ENCODE data around the gene CMTM4. TPM values are rescaled to one million over a fixed set of nuclear protein-coding genes. Genes with fewer than 3 reads are reported as not detected.
"Not testable (repeated sequence)": the region's sequence is repeated elsewhere in the genome, so short reads cannot be mapped to it uniquely, and the experiment has no call there.

CMTM4 gene
- total RNA-seq, 1 experiment from 2014 or later = 0.71 TPM

GRCh38 chr16:66637806-66638205 lies 58.7 kb downstream of the CMTM4 start:
- no peak for DNase-seq
- H4K20me1 ChIP-seq (ENCODE audit: insufficient read depth, low read depth, low read length) = no peaks in the 10 kb centered on the region
- H3K9me2 ChIP-seq (replicated peaks; ENCODE audit: insufficient read depth, low read length) = no peaks in the 10 kb centered on the region
- H3K27ac ChIP-seq (ENCODE audit: low read length) = no peak overlapping the region
- H3K4me1 ChIP-seq (ENCODE audit: low read length) = no peaks in the 10 kb centered on the region
- no peaks in the 10 kb centered on the region for H3K27me3 ChIP-seq (ENCODE audit: low read length)
- H3K79me2 ChIP-seq (ENCODE audit: low read length) = no peaks in the 10 kb centered on the region
- H2AFZ ChIP-seq (ENCODE audit: low read length) = no peak overlapping the region
- no peak overlapping the region for H3K9ac ChIP-seq (ENCODE audit: low read length)
- H3K4me2 ChIP-seq (ENCODE audit: low read depth, low read length, poor library complexity, severe bottlenecking) = no peak overlapping the region
- H3K9me3 ChIP-seq (ENCODE audit: low read length) = no peaks in the 10 kb centered on the region
- no peaks in the 10 kb centered on the region for H3K36me3 ChIP-seq (ENCODE audit: insufficient read depth, low read length)
- H3K4me3 ChIP-seq (ENCODE audit: low read length) = no peak overlapping the region

- no peaks in the 10 kb centered on the region for H4K20me1 ChIP-seq (ENCODE audit: insufficient read depth, low read depth, low read length)
- no peaks in the 10 kb centered on the region for H3K36me3 ChIP-seq (ENCODE audit: insufficient read depth, low read length)
- H3K27ac ChIP-seq (ENCODE audit: low read length) = no peak overlapping the region
- no peaks in the 10 kb centered on the region for H3K9me2 ChIP-seq (replicated peaks; ENCODE audit: insufficient read depth, low read length)
- no peaks in the 10 kb centered on the region for H3K79me2 ChIP-seq (ENCODE audit: low read length)
- no peak overlapping the region for H3K4me2 ChIP-seq (ENCODE audit: low read depth, low read length, poor library complexity, severe bottlenecking)
- DNase-seq = no peak
- H3K27me3 ChIP-seq (ENCODE audit: low read length) = no peaks in the 10 kb centered on the region
- no peak overlapping the region for H3K4me3 ChIP-seq (ENCODE audit: low read length)
- no peaks in the 10 kb centered on the region for H3K4me1 ChIP-seq (ENCODE audit: low read length)
- H3K9me3 ChIP-seq (ENCODE audit: low read length) = no peaks in the 10 kb centered on the region
- H3K9ac ChIP-seq (ENCODE audit: low read length) = no peak overlapping the region
- H2AFZ ChIP-seq (ENCODE audit: low read length) = no peak overlapping the region
Observed at GRCh38 chr16:66636199-66636598, 60.3 kb downstream of the CMTM4 start.

DNA sequence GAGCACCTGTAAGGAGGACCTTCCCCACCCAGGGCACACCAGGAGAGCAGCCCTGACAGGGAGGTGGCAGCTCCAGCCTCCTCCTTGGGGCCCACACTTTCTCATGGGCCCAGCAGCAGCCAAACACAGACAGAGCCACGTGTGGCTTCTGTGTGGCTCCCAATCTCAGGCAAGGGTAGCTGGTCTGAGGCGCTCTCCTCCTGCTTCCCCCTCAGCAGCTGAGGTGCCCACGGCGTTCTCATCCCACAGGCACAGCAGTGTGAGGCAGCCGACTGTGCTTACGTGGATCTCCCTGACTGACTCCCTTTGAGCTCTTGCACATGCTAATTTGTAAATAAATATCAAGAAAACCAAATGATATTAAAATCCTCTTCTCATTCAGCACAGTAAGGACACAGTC lies 61.1 kb downstream of the CMTM4 start:
- H3K36me3 ChIP-seq (ENCODE audit: insufficient read depth, low read length) = no peaks in the 10 kb centered on the region
- H3K27me3 ChIP-seq (ENCODE audit: low read length) = no peaks in the 10 kb centered on the region
- no peaks in the 10 kb centered on the region for H4K20me1 ChIP-seq (ENCODE audit: insufficient read depth, low read depth, low read length)
- no peak overlapping the region for H3K9ac ChIP-seq (ENCODE audit: low read length)
- no peak overlapping the region for H3K4me3 ChIP-seq (ENCODE audit: low read length)
- no peak overlapping the region for H2AFZ ChIP-seq (ENCODE audit: low read length)
- H3K9me3 ChIP-seq (ENCODE audit: low read length) = no peaks in the 10 kb centered on the region
- no peaks in the 10 kb centered on the region for H3K9me2 ChIP-seq (replicated peaks; ENCODE audit: insufficient read depth, low read length)
- no peaks in the 10 kb centered on the region for H3K79me2 ChIP-seq (ENCODE audit: low read length)
- H3K4me2 ChIP-seq (ENCODE audit: low read depth, low read length, poor library complexity, severe bottlenecking) = no peak overlapping the region
- no peak overlapping the region for H3K27ac ChIP-seq (ENCODE audit: low read length)
- no peak for DNase-seq
- H3K4me1 ChIP-seq (ENCODE audit: low read length) = no peaks in the 10 kb centered on the region

GRCh38 chr16:66634527-66635196 lies 61.9 kb downstream of the CMTM4 start:
- H3K27ac ChIP-seq (ENCODE audit: low read length) = no peak overlapping the region
- H3K9me2 ChIP-seq (replicated peaks; ENCODE audit: insufficient read depth, low read length) = no peaks in the 10 kb centered on the region
- no peaks in the 10 kb centered on the region for H3K36me3 ChIP-seq (ENCODE audit: insufficient read depth, low read length)
- H3K27me3 ChIP-seq (ENCODE audit: low read length) = no peaks in the 10 kb centered on the region
- no peak overlapping the region for H3K4me3 ChIP-seq (ENCODE audit: low read length)
- H3K79me2 ChIP-seq (ENCODE audit: low read length) = no peaks in the 10 kb centered on the region
- no peak overlapping the region for H2AFZ ChIP-seq (ENCODE audit: low read length)
- H3K4me1 ChIP-seq (ENCODE audit: low read length) = no peaks in the 10 kb centered on the region
- no peaks in the 10 kb centered on the region for H4K20me1 ChIP-seq (ENCODE audit: insufficient read depth, low read depth, low read length)
- no peak overlapping the region for H3K9ac ChIP-seq (ENCODE audit: low read length)
- no peak for DNase-seq
- H3K9me3 ChIP-seq (ENCODE audit: low read length) = no peaks in the 10 kb centered on the region
- no peak overlapping the region for H3K4me2 ChIP-seq (ENCODE audit: low read depth, low read length, poor library complexity, severe bottlenecking)

- not testable (repeated sequence) for H3K9ac ChIP-seq (ENCODE audit: low read length); H3K27ac ChIP-seq (ENCODE audit: low read length); DNase-seq; H3K4me2 ChIP-seq (ENCODE audit: low read depth, low read length, poor library complexity, severe bottlenecking); H3K9me2 ChIP-seq (replicated peaks; ENCODE audit: insufficient read depth, low read length); H3K27me3 ChIP-seq (ENCODE audit: low read length); H3K9me3 ChIP-seq (ENCODE audit: low read length); H3K4me3 ChIP-seq (ENCODE audit: low read length); H3K36me3 ChIP-seq (ENCODE audit: insufficient read depth, low read length); H2AFZ ChIP-seq (ENCODE audit: low read length); H3K4me1 ChIP-seq (ENCODE audit: low read length); H4K20me1 ChIP-seq (ENCODE audit: insufficient read depth, low read depth, low read length); H3K79me2 ChIP-seq (ENCODE audit: low read length)
Observed at GRCh38 chr16:66631558-66631957, 65.0 kb downstream of the CMTM4 start.

DNA sequence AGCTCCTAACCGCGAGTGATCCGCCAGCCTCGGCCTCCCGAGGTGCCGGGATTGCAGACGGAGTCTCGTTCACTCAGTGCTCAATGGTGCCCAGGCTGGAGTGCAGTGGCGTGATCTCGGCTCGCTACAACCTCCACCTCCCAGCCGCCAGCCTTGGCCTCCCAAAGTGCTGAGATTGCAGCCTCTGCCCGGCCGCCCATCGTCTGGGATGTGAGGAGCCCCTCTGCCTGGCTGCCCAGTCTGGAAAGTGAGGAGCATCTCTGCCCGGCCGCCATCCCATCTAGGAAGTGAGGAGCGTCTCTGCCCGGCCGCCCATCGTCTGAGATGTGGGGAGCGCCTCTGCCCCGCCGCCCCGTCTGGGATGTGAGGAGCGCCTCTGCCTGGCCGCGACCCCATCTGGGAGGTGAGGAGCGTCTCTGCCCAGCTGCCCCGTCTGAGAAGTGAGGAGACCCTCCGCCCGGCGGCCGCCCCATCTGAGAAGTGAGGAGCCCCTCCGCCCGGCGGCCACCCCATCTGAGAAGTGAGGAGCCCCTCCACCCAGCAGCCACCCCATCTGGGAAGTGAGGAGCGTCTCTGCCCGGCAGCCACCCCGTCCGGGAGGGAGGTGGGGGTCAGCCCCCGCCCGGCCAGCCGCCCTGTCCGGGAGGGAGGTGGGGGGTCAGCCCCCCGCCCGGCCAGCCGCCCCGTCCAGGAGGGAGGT lies 65.8 kb downstream of the CMTM4 start:
- H3K4me2 ChIP-seq (ENCODE audit: low read depth, low read length, poor library complexity, severe bottlenecking); H3K9me3 ChIP-seq (ENCODE audit: low read length); H3K9ac ChIP-seq (ENCODE audit: low read length); H3K4me3 ChIP-seq (ENCODE audit: low read length); H4K20me1 ChIP-seq (ENCODE audit: insufficient read depth, low read depth, low read length); H3K4me1 ChIP-seq (ENCODE audit: low read length); H3K79me2 ChIP-seq (ENCODE audit: low read length); H3K36me3 ChIP-seq (ENCODE audit: insufficient read depth, low read length); DNase-seq; H3K27me3 ChIP-seq (ENCODE audit: low read length); H2AFZ ChIP-seq (ENCODE audit: low read length); H3K27ac ChIP-seq (ENCODE audit: low read length); H3K9me2 ChIP-seq (replicated peaks; ENCODE audit: insufficient read depth, low read length): not testable (repeated sequence)

DNA sequence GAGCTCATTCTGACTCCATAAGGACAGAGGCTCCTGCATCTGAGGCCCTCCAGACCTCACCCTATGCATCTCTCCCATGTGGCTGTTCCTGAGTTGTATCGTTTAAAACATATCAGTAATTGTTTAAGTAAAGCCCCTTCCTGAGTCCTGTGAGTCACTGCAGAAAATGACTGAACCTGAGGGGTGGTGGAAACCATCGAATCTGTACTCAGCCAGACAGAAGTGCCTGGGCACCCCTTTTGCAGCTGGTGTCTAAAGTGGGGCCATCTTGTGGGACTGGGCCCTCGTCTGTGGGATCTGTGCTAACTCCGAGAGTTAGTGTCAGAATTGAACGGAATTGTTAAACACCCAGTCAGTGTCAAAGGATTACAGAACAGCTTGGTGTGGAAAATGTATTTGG lies 66.7 kb downstream of the CMTM4 start:
- Histone ChIP-seq H2AFZ (ENCODE audit: low read length) (no peak overlapping the region), H3K9me3 (ENCODE audit: low read length) (no peaks in the 10 kb centered on the region), H3K4me3 (ENCODE audit: low read length) (no peak overlapping the region), H3K36me3 (ENCODE audit: insufficient read depth, low read length) (no peaks in the 10 kb centered on the region), H3K27ac (ENCODE audit: low read length) (no peak overlapping the region), H3K79me2 (ENCODE audit: low read length) (no peaks in the 10 kb centered on the region), H3K27me3 (ENCODE audit: low read length) (no peaks in the 10 kb centered on the region), H3K4me2 (ENCODE audit: low read depth, low read length, poor library complexity, severe bottlenecking) (no peak overlapping the region), H3K9ac (ENCODE audit: low read length) (no peak overlapping the region), H4K20me1 (ENCODE audit: insufficient read depth, low read depth, low read length) (no peaks in the 10 kb centered on the region), H3K9me2 (replicated peaks; ENCODE audit: insufficient read depth, low read length) (no peaks in the 10 kb centered on the region), H3K4me1 (ENCODE audit: low read length) (no peaks in the 10 kb centered on the region)
- no peak for DNase-seq

- H3K9me3 ChIP-seq (ENCODE audit: low read length); H2AFZ ChIP-seq (ENCODE audit: low read length); H3K36me3 ChIP-seq (ENCODE audit: insufficient read depth, low read length); H3K79me2 ChIP-seq (ENCODE audit: low read length); H3K9ac ChIP-seq (ENCODE audit: low read length); H3K27ac ChIP-seq (ENCODE audit: low read length); H3K4me3 ChIP-seq (ENCODE audit: low read length); H4K20me1 ChIP-seq (ENCODE audit: insufficient read depth, low read depth, low read length); DNase-seq; H3K27me3 ChIP-seq (ENCODE audit: low read length); H3K9me2 ChIP-seq (replicated peaks; ENCODE audit: insufficient read depth, low read length); H3K4me2 ChIP-seq (ENCODE audit: low read depth, low read length, poor library complexity, severe bottlenecking); H3K4me1 ChIP-seq (ENCODE audit: low read length): not testable (repeated sequence)
Observed at GRCh38 chr16:66627611-66628378, 68.7 kb downstream of the CMTM4 start.
